Stimulated activated CD4-positive, alpha-beta T cell treated with anti-CD3 and anti-CD28 coated beads, TNF-alpha, amount 100 ng/mL, for 1 hour (primary cell): ENCODE measurements around the gene LAPTM4A.

Experiments used
- DNase-seq, 3 donors: peaks; one replicate each; pipeline ENCODE4 v3.0.0-alpha.2; 2020; ENCODE audit warnings: low read depth in 3 of 3, low spot score in 1 of 3

Gene LAPTM4A

DNA sequence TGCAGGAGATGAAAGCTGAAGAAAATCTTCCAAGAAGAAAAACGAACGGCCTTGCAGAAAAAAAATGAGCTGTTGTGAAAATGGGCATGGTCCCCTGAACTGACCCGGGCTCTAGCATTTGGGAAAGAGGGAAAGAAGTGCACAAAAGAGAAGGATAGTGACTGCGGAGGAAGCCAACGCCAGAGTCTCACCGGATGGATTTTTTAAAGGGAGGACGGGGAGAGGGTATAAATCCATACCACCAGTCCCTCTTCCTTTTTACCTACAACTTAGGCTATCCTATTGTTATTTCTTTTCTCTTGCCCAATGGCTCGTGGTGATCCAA, 62.1 kb downstream of the LAPTM4A start:
- DNase-seq, result no peak

DNA sequence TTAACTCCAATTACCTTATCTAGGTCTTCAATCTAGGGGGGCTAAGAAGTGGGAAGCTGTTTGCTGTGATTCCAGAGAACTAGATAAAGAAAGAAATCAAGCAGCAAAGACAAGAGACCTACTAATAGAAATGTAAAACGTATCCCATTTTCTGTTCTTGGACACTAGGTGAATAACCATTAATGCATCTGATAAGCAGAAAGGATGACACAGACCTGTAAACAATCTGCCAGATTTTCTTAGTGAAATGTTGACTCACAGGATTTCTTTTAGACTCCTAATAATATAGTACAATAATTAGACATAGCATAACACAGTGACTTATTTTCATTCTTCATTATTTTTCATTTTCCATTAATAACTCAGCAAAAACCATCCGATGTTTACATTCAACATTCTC, 62.8 kb downstream of the LAPTM4A start:
- no peak for DNase-seq

DNA sequence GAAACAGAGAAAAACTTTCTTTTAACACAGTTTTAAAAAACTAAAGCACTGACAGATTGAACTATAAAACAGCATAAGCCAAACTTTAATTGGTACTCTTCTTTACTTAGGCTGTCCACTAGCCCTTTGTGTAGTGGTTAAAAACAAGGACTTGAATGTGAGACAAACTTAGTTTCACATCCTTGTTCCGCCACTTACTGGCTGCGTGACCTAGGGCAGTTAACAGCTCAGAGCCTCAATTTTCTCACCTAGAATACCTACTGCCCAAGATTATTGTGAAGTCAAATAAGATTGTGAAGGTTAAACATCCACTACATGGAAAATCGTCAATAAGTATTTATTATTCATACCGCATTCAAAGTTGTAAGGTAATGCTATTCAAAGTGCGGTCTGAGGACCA, 63.5 kb downstream of the LAPTM4A start:
- DNase-seq, result no peak
